Inflammatory macrophage (primary cell): ENCODE measurements around the gene SLC4A9.
A peak's percentile ranks its signal among the peaks of the same experiment; 100 is the strongest.

Experiments
- DNase-seq, 2 donors: peaks; one replicate each; pipeline ENCODE4 v3.0.0-alpha.2; 2020 to 2022

The SLC4A9 gene

DNA sequence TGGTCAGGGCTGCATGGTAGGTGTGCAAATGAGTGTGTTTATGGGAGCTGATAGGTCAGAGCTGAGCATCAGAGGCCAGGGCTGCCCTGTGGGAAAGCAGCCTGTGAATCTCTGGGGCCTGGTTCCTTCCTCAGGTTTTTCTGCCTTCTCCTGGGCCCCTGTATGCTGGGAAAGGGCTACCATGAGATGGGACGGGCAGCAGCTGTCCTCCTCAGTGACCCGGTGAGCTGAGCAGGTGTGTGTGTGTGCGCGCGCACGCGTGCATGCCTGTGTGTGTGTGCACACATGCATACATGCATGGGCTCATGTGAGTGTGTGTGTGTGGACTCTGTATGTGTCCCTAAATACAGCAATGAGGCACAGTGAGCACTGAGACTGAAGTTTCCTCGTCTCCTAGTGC, 2.3 kb downstream of the SLC4A9 start:
- no peak for DNase-seq

DNA sequence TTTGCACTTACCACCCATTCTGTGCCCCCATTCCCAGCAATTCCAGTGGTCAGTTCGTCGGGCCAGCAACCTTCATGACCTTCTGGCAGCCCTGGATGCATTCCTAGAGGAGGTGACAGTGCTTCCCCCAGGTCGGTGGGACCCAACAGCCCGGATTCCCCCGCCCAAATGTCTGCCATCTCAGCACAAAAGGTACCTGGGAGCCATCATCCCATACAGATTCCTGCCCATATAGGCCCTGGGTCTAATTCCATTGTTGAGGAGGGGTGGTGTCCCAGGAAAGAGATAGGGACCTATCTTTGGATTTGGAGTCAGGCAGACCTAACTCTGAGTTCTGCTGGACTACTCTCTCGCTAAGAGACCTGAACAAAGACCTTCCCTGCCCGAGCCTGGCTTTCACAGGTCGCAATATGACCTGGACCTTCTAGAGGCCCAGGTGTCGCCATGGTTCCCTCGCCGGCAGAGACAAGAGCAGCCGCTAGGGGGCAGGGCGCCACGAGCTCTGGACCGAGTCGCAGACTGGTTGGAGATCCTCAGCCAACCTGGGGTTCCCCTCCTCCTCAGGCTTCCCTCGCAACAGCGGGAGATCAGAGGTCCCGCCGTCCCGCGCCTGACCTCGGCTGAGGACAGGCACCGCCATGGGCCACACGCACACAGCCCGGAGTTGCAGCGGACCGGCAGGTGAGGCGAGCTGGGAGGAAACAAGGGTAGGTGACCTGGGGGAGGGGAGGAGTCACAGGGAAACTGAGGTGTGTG, 3.1 kb downstream of the SLC4A9 start:
- peak; percentile 72 to 73 for DNase-seq

DNA sequence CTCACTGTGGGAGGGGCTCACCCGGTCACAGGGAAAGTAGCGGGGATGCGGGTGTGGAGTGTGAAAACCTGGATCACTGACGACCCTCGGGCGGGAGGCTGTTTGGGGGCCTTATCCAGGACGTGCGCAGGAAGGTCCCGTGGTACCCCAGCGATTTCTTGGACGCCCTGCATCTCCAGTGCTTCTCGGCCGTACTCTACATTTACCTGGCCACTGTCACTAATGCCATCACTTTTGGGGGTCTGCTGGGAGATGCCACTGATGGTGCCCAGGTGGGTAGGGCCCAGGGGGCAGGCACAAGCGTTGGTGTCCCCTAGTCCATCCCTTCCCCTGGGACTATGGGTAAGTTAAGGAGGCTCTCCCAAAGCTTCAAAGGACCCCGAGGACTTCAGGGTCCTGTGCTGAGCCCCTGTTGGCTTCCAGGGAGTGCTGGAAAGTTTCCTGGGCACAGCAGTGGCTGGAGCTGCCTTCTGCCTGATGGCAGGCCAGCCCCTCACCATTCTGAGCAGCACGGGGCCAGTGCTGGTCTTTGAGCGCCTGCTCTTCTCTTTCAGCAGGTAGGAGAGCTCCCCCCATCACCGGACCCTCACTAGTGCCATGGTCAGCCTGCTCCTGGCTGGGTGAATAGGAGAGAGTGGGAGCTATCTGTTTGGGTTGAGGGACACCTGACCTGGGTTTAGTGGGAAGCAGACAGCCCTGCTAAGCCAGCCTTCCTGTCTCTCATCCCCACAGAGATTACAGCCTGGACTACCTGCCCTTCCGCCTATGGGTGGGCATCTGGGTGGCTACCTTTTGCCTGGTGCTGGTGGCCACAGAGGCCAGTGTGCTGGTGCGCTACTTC, 3.9 kb downstream of the SLC4A9 start:
- DNase-seq = no peak

DNA sequence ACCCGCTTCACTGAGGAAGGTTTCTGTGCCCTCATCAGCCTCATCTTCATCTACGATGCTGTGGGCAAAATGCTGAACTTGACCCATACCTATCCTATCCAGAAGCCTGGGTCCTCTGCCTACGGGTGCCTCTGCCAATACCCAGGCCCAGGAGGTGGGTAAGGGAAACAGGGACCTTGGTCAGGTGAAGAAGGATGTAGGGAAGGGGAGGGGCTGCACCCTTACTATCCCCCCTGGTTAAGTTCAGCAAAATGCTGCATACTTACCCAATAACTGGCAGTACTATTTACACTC, 4.4 kb downstream of the SLC4A9 start:
- no peak for DNase-seq

DNA sequence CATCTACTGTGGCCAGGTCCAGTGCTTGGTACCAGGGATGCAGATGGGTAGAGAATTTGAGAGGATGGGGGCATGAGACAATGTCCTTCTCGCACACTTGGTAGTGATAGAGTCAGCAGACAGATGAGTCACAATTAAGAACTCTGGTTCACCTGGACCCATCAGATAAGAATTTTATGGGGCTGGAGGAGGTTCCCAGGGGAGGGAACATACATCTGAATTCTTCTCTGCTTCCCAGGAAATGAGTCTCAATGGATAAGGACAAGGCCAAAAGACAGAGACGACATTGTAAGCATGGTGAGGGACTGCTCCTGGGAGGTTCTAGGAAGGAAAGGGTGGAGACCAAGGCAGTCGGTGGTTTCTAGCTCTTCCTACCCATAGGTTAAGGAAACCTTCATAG, 5.3 kb downstream of the SLC4A9 start:
- DNase-seq = no peak

DNA sequence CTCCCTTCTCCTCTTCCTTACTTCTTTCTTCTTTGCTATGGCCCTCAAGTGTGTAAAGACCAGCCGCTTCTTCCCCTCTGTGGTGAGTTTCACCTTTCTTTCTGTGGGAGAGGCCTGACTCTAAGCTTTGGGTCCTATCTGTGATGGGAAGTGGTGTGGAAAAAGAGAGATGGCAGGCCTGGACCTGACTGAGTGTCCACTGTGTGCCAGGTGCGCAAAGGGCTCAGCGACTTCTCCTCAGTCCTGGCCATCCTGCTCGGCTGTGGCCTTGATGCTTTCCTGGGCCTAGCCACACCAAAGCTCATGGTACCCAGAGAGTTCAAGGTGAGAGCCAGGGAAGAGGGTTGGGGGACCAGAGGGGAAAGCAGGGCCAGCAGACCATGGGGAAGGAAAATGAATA, 5.9 kb downstream of the SLC4A9 start:
- DNase-seq = no peak

DNA sequence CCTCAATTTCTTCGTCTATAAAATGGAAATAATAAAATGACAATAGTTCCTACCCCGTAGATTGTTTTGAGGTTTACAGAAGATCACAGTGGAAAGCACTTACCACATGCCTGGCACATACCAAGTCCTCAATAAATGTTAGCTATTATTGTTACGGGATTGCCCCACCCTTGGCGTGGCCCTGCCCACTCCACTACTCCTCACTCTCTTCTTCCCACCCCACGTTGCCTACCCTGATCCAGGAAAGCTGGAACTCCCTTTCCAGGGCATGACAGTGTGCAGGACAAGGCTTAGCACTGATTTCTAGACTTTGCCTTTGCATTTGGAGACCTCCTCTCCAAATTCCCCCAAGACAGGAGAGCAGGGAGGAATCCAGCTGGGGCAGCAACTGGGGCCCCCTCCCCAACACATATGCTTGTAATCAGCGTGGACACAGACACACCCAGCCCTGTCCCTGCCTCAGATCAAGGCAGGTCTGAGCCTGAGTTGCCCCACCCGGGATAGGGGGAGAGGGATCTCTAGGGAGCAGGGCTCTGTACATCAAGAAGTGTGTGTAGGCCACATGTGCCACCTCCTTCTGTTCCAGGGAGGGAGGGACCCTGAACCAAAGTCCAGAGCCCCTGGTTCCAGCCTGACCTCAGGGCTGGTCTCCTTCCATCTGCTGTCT, 6.7 kb downstream of the SLC4A9 start:
- DNase-seq = no peak

DNA sequence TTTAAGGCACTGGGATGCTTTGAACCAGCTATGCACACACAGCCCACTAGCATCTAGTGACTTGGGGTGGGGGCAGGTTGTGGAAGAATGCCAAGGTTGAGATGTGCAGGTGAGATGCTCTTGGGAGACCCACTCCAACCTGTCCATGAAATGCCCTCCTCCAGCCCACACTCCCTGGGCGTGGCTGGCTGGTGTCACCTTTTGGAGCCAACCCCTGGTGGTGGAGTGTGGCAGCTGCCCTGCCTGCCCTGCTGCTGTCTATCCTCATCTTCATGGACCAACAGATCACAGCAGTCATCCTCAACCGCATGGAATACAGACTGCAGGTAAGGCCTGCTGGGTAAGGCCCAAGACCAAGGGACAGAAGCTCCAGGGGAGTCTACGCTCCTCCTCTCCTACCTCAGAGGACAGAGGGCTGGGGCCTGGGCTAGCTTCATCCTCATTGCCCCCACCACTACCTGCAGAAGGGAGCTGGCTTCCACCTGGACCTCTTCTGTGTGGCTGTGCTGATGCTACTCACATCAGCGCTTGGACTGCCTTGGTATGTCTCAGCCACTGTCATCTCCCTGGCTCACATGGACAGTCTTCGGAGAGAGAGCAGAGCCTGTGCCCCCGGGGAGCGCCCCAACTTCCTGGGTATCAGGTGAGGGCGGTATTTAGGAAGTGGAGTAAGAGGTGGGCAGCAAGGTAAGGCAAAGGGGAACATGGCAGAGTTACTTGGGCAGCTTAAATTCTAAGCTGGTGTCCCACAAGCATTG, 7.4 kb downstream of the SLC4A9 start:
- DNase-seq = no peak

DNA sequence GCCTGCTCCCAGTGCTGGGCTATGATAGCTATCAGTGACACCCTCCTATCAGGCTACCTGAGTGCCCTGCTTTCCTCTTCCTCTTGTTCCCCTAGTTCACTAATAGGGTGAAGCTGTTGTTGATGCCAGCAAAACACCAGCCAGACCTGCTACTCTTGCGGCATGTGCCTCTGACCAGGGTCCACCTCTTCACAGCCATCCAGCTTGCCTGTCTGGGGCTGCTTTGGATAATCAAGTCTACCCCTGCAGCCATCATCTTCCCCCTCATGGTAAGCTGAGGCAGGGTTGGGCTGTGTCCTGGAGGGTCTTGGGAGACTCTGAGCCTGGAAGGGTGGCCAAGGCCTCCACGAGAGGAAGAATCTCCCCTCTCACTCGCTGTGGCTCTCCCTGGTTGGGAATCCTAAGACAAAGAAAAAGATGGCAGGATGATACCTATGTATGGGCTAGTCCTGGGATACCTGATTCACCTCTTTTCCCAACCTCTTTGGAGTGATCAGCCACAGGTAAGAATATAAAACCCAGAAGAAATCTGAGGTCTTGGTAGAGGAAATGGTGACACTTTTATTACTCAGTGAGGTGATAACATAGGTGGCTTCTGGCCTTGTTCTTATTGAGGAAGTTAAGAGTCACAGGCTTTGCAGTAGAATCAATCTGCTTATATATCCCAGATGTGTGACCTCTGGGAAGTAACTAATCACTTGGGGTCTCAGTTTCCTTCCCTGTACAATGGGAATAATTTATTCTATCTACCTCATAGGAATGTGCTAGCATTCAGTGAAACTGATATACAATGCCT, 11.6 kb downstream of the SLC4A9 start:
- DNase-seq = no peak

DNA sequence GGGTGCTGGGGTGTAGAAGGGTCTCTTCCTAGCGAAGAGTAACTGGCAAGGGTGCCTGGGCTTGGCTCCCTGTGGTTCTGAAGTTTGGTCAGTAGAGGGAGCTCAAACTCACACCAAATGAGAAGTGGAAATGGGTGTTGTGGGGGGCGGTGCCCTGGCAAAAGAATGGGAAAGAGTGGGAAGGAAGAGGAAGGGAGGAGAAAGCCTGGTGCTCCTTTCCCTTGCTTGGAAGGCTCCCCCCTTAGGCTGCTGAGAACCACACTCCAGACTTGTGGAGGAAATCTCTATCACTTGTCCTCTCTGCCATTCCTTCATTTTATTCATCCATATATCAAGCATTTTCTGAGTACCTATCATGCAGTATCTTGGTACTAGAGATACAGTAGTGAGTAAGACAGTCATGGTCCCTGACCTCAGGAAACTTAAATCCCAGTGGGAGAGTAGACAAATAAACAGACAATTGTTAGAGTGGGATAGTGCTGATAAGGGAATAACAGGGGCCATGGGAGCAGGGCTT, 13.0 kb downstream of the SLC4A9 start:
- peak; percentile 58 to 73 for DNase-seq

DNA sequence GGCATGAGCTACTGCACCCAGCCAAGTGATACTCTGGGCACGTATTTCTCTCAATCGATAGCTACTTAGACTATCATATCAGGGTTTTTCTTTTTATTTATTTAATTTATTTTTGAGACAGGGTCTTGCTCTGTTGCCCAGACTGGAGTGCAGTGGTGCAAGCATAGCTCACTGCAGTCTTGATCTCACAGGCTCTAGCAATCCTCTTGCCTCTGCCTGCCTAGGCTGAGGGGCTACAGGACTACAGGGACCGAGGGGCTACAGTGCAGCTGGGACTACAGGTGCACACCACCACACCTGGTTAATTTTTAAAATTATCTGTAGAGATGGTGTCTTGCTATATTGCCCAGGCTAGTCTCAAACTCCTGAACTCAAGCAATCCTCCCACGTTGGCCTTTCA, 21.4 kb downstream of the SLC4A9 start:
- DNase-seq = no peak

DNA sequence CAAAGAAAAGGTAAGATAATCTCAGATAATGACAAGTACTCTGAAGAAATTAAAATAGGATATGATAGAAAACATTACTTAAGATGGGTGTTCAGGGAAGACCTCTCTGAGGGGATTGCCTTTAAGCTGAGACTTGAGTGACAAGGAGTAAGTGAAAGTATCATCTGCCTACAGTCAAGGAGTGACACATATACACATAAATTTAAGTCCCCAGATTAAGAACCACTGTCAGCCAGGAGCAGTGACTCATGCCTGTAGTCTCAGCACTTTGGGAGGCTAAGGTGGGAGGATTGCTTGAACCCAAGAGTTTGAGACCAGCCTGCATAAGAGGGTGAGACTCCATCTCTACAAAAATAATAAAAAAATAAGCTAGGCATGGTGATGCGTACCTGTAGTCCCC, 22.0 kb downstream of the SLC4A9 start:
- no peak for DNase-seq

DNA sequence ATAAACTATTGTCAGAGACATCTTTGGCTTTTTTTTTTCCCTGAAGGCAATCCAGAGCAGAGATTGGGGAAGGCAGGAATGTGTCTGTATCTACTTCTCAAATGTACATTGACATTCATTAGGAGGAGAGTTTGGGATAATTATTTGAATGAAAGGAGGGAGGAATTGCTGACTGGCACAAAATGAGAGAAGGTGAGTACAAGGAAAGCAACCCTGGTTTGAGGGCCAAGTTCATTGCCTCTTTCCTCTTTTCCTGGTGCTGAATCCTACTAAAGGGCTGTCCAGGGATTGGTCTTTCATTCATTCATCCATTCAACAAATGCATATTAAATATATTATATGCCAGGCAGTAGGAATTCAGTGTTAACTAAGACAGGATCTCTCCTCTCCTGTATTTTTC, 22.9 kb downstream of the SLC4A9 start:
- DNase-seq = no peak

DNA sequence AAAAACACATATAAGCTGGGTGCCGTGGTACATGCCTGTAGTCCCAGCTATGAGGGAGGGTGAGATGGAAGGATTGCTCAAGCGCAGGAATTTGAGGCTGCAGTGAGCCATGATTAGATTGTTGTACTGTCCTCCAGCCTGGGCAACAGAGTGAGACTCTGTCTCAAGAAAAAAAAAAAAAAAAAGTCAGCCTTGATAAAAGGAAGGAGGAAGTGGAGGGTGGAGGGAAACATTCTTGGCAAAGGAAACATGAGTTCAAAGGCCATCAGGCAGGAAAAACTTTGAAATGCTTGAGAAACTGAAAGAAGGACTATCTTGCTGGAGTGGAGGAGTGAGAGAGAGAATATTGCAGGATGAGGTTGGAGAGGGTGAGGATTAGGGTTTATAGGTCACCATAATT, 23.3 kb downstream of the SLC4A9 start:
- DNase-seq = no peak

DNA sequence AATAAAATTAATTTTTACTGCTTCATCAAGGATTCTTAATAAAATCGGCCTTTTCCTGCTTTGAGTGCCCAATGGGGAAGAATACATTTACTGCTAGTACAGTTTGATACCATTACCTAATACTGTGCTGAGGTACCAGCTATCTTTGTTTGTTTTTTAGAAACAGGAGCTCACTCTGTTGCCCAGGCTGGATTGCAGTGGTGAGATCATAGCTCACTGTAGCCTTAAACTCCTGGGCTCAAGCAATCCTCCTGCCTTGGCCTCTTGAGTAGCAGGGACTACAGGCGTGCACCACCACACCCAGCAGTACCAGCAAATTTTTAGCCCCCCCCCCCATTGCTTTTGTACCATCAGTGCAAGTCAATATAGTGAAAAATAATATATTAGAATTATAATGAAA, 28.1 kb downstream of the SLC4A9 start:
- DNase-seq = no peak

DNA sequence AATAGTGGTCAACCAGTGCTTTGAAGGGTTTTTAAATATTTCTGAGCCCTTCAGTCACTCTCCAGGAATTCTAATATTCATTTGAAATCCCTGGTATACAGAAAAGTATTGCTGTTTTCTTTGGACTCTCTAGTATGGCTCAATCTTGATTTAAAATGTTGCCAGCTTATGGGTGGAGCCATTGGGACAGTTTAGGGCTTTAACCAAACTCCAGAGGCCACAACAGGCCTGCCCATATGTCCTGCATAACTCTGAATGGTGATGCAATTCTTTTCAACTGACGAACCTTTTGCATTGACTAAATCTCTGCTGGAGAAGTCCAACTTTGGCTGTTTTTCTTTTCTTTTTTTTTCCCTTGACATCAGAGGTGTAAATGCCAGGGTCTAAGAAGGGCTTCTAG, 31.3 kb downstream of the SLC4A9 start:
- DNase-seq = peak; percentile 19 to 58

DNA sequence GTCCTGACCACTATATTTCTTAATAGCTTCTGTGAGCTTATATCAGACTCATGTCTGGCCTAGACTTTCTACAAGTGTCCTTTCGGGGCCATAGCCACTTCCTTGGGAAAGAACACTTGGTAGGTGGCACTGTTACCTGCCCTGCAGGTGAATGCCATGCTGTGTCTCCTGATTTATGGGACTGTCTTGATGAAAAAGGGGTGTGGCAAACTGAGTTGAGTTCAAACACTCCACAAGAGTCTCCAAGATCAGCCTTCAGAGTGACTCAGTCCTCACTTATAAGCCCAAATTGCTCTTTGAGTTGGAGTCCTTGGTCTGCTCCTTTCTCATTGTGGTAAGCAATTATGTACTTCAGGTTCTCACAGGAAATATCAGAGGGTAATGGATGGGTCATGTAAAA, 31.7 kb downstream of the SLC4A9 start:
- DNase-seq = no peak

DNA sequence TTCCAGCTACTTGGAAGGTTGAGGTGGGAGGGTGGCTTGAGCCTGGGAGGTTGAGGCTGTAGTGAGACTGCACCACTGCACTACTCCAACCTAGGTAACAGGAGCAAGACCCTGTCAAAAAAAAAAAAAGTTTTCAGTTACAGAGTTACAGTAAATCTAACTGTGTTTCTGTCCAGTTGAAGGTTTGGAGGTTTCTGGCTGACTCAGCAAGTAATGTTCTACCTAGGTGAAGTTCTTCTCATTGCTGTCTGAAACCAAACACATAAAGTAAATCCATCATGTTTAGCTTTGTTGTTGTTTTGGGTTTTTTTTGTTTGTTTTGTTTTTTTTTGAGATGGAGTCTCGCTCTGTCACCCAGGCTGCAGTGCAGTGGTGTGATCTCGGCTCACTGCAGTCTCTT, 33.7 kb downstream of the SLC4A9 start:
- DNase-seq = no peak

DNA sequence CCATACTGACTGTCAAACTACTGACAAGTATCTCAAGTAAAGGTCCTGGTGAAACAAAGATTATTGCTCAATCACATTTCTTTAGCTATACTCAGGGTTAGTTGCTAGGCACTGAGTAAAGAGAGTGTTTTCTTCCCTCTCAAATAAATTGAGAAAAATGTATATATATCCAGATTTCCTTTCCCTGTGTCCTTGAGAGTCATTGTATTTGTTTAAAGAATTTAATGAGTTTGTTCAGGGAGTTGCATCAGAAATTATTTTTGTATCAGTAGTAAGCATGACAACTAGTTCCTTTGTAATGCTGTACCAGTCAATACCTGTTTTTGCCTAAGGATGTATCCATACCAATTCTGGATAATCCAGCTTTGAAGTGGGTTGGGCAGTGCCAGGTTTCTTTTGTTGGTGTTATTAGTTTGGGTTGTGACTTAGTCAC, 38.4 kb downstream of the SLC4A9 start:
- DNase-seq = no peak

DNA sequence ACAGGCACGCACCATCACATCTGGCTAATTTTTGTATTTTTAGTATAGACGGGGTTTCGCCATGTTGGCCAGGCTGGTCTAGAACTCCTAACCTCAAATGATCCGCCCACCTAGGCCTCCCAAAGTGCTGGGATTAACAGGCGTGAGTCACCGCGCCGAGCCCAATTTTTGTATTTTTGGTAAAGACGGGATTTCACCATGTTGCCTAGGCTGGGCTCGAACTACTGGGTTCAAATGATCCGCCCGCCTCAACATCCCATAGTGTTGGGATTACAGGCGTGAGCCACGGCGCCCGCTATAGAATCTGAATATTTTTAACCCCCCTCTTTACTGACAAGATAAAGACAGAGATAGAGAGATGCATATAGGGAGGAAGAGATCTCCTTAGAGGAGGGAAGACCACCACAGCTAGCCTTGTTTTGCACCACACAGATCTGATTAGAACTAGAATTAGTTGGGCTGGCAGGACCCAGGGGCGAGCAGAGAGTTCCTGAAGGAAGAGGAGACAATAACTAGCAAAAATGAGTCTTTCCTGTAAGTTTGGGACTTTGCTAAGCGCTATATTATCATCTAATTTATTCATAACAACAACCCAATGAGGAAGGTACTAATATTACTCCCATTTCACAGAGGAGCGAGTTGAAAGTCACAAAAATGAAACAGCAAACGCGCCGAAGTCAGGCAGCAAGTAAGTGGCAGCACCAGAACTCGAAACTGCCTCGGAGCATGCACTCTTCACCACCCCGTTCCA, 40.2 kb downstream of the SLC4A9 start:
- no peak for DNase-seq

DNA sequence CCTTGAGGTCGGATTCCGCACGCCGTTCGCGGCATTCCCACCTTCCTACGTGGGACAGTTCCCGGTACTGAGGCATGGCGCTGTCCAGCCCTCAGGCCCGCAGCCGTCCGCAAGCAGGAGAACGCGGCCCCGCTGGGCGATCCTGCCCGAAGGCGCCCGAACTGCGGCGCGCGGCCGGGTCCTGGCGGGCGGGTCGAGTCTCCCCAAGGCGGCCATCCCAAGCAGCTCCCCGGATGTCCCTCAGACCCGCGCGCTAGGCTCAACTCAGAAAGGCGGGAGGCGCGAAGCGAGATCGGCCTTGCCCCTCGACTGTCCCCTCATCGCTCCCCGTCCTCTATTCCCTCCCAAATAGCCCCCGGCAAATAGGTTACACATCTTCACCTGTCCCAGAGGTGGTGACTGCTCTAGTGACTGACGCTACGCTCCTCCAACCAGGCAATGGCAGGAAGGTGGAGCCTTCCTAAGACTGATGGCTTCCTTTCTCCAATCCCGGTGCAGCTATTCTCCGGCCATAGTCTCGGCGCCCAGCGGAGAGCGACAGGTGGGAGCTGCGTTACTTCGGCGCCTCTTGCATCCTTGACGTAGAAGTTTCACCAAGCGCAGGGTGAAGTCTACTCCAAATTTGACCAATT, 40.9 kb downstream of the SLC4A9 start:
- DNase-seq = peak; percentile 88 to 94
